IPS-20b (cell line): ENCODE data around the gene TMEM255B.

ENCODE experiments used
- H3K27ac ChIP-seq: one replicate; pipeline ENCODE4 v1.5.1; 2013; ENCODE audit warnings: low read length
- H3K27me3 ChIP-seq: 2 replicates; pipeline ENCODE4 v1.6.1; 2013; ENCODE audit warnings: mild to moderate bottlenecking, low read length, inconsistent platforms; ENCODE audit not compliant: insufficient read depth
- H3K36me3 ChIP-seq: 2 replicates; pipeline ENCODE4 v1.6.1; 2013; ENCODE audit warnings: low read depth, mild to moderate bottlenecking, inconsistent platforms, low read length, moderate library complexity; ENCODE audit not compliant: insufficient read depth
- H3K4me1 ChIP-seq: 2 replicates; pipeline ENCODE4 v1.6.1; 2013; ENCODE audit warnings: mild to moderate bottlenecking, control low read depth, inconsistent platforms, low read length, moderate library complexity; ENCODE audit not compliant: insufficient read depth
- H3K4me3 ChIP-seq: 2 replicates; pipeline ENCODE4 v1.5.1; 2013; ENCODE audit warnings: mild to moderate bottlenecking, low read length, inconsistent platforms
- H3K9ac ChIP-seq: 2 replicates; pipeline ENCODE4 v1.6.1; 2013; ENCODE audit warnings: low read depth, mild to moderate bottlenecking, inconsistent platforms, low read length, moderate library complexity
- H3K9me3 ChIP-seq: 2 replicates; pipeline ENCODE4 v1.6.1; 2013; ENCODE audit warnings: mild to moderate bottlenecking, low read depth, low read length, inconsistent platforms; ENCODE audit not compliant: insufficient read depth

TMEM255B gene

DNA sequence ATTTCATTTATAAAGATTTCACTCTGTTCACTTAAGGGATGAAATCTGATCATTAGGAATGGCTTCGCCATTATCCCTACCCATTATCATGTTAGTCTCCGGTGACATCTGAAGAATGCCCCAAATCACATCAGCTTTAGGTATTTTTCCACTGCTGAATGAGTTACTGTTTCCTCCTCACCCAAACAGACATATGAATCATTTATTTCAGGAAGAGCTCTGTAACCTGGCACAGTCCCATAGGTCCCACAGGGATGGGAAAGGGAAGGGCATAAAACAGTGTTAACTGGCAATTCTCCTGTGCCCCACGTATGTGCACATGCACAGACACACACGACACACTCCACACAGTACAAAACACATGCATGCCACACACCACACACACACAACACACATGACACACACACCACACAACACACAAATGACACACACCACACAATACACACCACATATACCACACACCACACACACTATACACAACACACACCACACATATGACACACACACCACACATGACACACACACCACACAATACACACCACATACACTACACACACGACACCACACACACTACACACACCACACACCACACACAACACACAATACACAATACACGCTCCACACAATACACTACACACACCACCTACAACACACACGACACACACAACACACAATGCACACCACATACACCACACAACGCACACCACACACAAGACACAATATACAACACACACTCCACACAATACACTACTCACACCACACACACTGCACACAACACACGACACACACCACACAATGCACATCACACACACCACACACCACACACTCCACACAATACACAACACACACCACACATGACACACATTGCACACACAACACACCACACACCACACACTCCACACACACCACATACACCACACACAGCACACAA, 15.4 kb downstream of the TMEM255B start:
- Histone ChIP-seq H3K4me3 (no peak overlapping the region), H3K9ac (no peak overlapping the region), H3K9me3 (no peaks in the 10 kb centered on the region), H3K36me3 (no peaks in the 10 kb centered on the region), H3K4me1 (no peaks in the 10 kb centered on the region), H3K27ac (no peak overlapping the region), H3K27me3 (no peaks in the 10 kb centered on the region; the same call in 1 of the 2 replicates)

DNA sequence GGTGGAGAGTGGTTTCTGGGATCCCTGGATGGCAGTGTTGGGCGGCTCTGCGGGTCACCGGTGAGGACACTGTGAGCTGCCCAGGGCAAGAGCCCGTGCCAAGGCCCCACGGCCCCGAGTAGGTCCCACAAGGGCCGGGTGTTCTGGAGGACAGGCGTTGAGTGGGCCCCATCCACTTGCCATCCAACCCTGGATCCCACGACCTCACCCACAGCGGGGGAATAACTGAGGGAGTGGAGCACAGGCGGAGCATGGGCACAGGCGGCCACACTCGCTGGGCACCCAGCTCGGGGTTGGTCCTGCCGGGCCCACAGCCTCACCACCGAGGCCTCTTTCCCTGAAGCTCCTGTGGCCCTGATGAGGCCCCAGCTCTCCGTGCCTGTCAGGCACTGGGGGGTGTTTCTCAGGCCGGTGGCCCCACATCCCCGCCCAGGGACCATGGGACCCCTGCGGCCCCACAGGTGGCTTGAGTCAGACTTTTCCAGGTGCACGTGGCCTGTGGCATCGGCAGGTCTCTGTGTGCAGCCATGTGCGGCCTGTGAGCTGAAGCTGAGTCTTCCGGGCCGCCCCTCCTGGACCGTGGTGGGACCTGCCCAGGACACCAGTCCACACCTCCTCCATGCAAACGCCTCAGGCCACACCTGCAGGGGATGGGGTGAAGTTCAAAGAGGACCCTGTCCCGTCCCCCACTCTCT, 16.6 kb downstream of the TMEM255B start:
- H3K9ac ChIP-seq, result no peak overlapping the region
- no peaks in the 10 kb centered on the region for H3K36me3 ChIP-seq
- H3K27me3 ChIP-seq, result no peaks in the 10 kb centered on the region; the same call in 1 of the 2 replicates
- no peak overlapping the region for H3K4me3 ChIP-seq
- no peaks in the 10 kb centered on the region for H3K9me3 ChIP-seq
- no peaks in the 10 kb centered on the region for H3K4me1 ChIP-seq
- no peak overlapping the region for H3K27ac ChIP-seq

GRCh38 chr13:113776231-113777125, 17.5 kb downstream of the TMEM255B start:
- H3K27me3 ChIP-seq, result no peaks in the 10 kb centered on the region; the same call in 1 of the 2 replicates
- no peaks in the 10 kb centered on the region for H3K4me1 ChIP-seq
- no peaks in the 10 kb centered on the region for H3K36me3 ChIP-seq
- no peak overlapping the region for H3K27ac ChIP-seq
- H3K9me3 ChIP-seq, result no peaks in the 10 kb centered on the region
- H3K9ac ChIP-seq, result no peak overlapping the region
- H3K4me3 ChIP-seq, result no peak overlapping the region

DNA sequence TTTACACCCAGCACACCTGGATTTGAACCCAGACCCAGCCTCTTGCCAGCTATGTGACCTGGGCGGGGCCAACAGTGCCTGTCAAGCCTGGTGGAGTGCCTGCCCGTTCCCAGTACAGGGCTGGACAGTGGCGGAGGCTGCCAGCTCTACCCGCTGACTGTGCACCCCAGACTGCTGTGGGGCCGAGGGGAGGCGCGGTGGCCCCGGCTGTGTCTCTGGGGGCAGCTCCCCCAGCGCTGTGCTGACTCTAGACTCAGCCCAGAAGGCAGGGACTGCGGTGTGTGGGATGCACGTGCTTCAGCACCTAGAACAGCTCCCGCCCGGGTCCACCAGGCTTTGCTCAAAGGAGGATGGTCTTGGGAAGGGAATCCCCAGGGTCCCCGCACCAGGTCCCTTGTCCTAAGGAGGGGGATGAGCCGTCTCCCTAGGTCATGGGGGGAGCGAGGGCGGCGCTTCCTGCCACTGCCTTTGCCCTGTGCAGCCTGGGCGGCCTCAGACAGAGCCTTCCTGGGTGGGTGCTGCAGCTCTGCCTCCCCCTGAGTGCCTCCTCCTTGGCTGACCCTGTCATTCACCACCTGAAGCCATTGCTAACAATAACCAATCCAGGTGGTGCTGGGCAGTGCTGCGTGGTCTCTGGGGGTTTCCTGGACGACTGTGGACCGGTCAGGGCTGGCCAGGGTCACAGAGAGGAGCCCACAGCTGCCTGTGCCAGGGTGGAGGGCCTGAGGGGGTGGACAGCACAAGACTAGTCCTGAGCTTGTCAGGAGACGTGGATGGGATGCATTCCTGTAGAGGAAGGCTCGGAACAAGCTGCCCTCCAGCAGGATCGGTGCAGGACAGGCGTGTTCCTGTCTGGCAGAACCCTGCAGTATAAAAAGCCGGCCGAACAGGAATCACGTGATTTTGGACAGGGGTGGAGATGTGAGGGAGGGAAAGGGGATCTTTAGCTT, 18.6 kb downstream of the TMEM255B start:
- no peak overlapping the region for H3K4me3 ChIP-seq
- no peak overlapping the region for H3K27ac ChIP-seq
- no peak overlapping the region for H3K9ac ChIP-seq
- no peaks in the 10 kb centered on the region; the same call in 1 of the 2 replicates for H3K27me3 ChIP-seq
- H3K9me3 ChIP-seq, result no peaks in the 10 kb centered on the region
- no peaks in the 10 kb centered on the region for H3K36me3 ChIP-seq
- no peaks in the 10 kb centered on the region; the same call in 1 of the 2 replicates for H3K4me1 ChIP-seq

GRCh38 chr13:113781571-113781970, 22.5 kb downstream of the TMEM255B start:
- Histone ChIP-seq H3K9ac (no peak overlapping the region), H3K9me3 (peaks cover 2% of the 10 kb centered on the region), H3K36me3 (no peaks in the 10 kb centered on the region), H3K27ac (no peak overlapping the region), H3K27me3 (no peaks in the 10 kb centered on the region; the same call in 1 of the 2 replicates), H3K4me3 (no peak overlapping the region), H3K4me1 (no peaks in the 10 kb centered on the region; the same call in 1 of the 2 replicates)

GRCh38 chr13:113782472-113782871, 23.4 kb downstream of the TMEM255B start:
- no peak overlapping the region for H3K27ac ChIP-seq
- no peaks in the 10 kb centered on the region for H3K36me3 ChIP-seq
- no peak overlapping the region for H3K4me3 ChIP-seq
- H3K27me3 ChIP-seq, result no peaks in the 10 kb centered on the region; the same call in 1 of the 2 replicates
- peaks cover 2% of the 10 kb centered on the region for H3K9me3 ChIP-seq
- H3K9ac ChIP-seq, result no peak overlapping the region
- no peaks in the 10 kb centered on the region; the same call in 1 of the 2 replicates for H3K4me1 ChIP-seq

- peaks cover 2% of the 10 kb centered on the region for H3K9me3 ChIP-seq
- no peaks in the 10 kb centered on the region; the same call in 1 of the 2 replicates for H3K4me1 ChIP-seq
- H3K27me3 ChIP-seq, result no peaks in the 10 kb centered on the region
- H3K9ac ChIP-seq, result no peak overlapping the region
- H3K4me3 ChIP-seq, result no peak overlapping the region
- H3K27ac ChIP-seq, result no peak overlapping the region
- H3K36me3 ChIP-seq, result no peaks in the 10 kb centered on the region
Measured at GRCh38 chr13:113783200-113783881, 24.3 kb downstream of the TMEM255B start.

- H3K9me3 ChIP-seq, result peaks cover 2% of the 10 kb centered on the region
- H3K27ac ChIP-seq, result no peak overlapping the region
- H3K4me1 ChIP-seq, result no peaks in the 10 kb centered on the region; the same call in 1 of the 2 replicates
- H3K9ac ChIP-seq, result no peak overlapping the region
- H3K36me3 ChIP-seq, result no peaks in the 10 kb centered on the region
- H3K4me3 ChIP-seq, result no peak overlapping the region
- no peaks in the 10 kb centered on the region for H3K27me3 ChIP-seq
Measured at GRCh38 chr13:113783966-113784644, 25.1 kb downstream of the TMEM255B start.

- Histone ChIP-seq H3K9ac (no peak overlapping the region), H3K27me3 (no peaks in the 10 kb centered on the region), H3K27ac (no peak overlapping the region), H3K36me3 (no peaks in the 10 kb centered on the region), H3K4me3 (no peak overlapping the region), H3K4me1 (no peaks in the 10 kb centered on the region; the same call in 1 of the 2 replicates), H3K9me3 (peaks cover 2% of the 10 kb centered on the region)
Measured at GRCh38 chr13:113784645-113785024, 25.6 kb downstream of the TMEM255B start.
